GM23248 (cell line): ENCODE results near the gene RALGAPB. TPM values are rescaled to one million over a fixed set of nuclear protein-coding genes. Genes with fewer than 3 reads are reported as not detected.

Experiments
- DNase-seq: peaks from one replicate; pipeline ENCODE4 v3.0.0-alpha.2; 2015
- H2AFZ ChIP-seq: fragments of 200-600 bp; sonication (generic); 2 replicates; pipeline ENCODE4 v1.6.1; 2016; ENCODE audit warnings: antibody characterized with exemption
- H3F3A ChIP-seq: fragments of 200-600 bp; sonication (generic); 2 replicates; pipeline ENCODE4 v1.6.1; 2016; ENCODE audit warnings: mild to moderate bottlenecking, antibody characterized with exemption, mixed run types; ENCODE audit not compliant: insufficient read depth
- H3K27ac ChIP-seq: fragments of 200-600 bp; sonication (generic); 2 replicates; pipeline ENCODE4 v1.5.1; 2016; ENCODE audit warnings: mild to moderate bottlenecking
- H3K27me3 ChIP-seq: fragments of 200-600 bp; sonication (generic); replicated peaks from 2 replicates; pipeline ENCODE4 v1.6.1; 2016; ENCODE audit warnings: mild to moderate bottlenecking; ENCODE audit not compliant: insufficient read depth
- H3K36me3 ChIP-seq: fragments of 200-600 bp; sonication (generic); 2 replicates; pipeline ENCODE4 v1.6.1; 2016; ENCODE audit warnings: low read depth, mild to moderate bottlenecking
- H3K4me1 ChIP-seq: fragments of 200-600 bp; sonication (generic); 2 replicates; pipeline ENCODE4 v1.6.1; 2016; ENCODE audit warnings: mild to moderate bottlenecking; ENCODE audit not compliant: insufficient read depth
- H3K4me2 ChIP-seq: fragments of 200-600 bp; sonication (generic); one replicate; pipeline ENCODE4 v1.6.1; 2016; ENCODE audit warnings: mild to moderate bottlenecking; ENCODE audit not compliant: unreplicated experiment
- H3K4me3 ChIP-seq: fragments of 200-600 bp; sonication (generic); 2 replicates; pipeline ENCODE4 v1.5.1; 2016; ENCODE audit warnings: mild to moderate bottlenecking
- H3K79me2 ChIP-seq: fragments of 200-600 bp; sonication (generic); 2 replicates; pipeline ENCODE4 v1.6.1; 2016; ENCODE audit warnings: mild to moderate bottlenecking; ENCODE audit not compliant: insufficient read depth
- H3K9ac ChIP-seq: fragments of 200-600 bp; sonication (generic); 2 replicates; pipeline ENCODE4 v1.6.1; 2016; ENCODE audit warnings: mild to moderate bottlenecking
- H3K9me2 ChIP-seq: fragments of 200-600 bp; sonication (generic); 2 replicates; pipeline ENCODE4 v1.6.1; 2016; ENCODE audit warnings: mixed run types, mild to moderate bottlenecking, moderate library complexity; ENCODE audit not compliant: insufficient read depth
- H3K9me3 ChIP-seq: fragments of 200-600 bp; sonication (generic); one replicate; pipeline ENCODE4 v1.6.1; 2017; ENCODE audit warnings: low read depth
- H4K20me1 ChIP-seq: fragments of 200-600 bp; sonication (generic); 2 replicates; pipeline ENCODE4 v1.6.0; 2016; ENCODE audit not compliant: insufficient read depth
- EZH2 ChIP-seq: fragments of 200-600 bp; sonication (generic); IDR thresholded peaks from 2 replicates; pipeline ENCODE4 v1.6.1; 2018; ENCODE audit warnings: antibody characterized with exemption, mild to moderate bottlenecking; ENCODE audit not compliant: insufficient read depth, poor library complexity, severe bottlenecking
- EZH2phosphoT487 ChIP-seq: fragments of 200-600 bp; sonication (generic); IDR thresholded peaks from 2 replicates; pipeline ENCODE4 v1.6.1; 2018; ENCODE audit warnings: antibody characterized with exemption, moderate library complexity, mild to moderate bottlenecking, low read depth; ENCODE audit not compliant: insufficient read depth
- WGBS, 2 experiments: methylation state at CpG; one replicate each; pipeline ENCODE4 v1.1.6; 2015 to 2017; ENCODE audit warnings: low lambda C conversion rate in 2 of 2, low coverage in 1 of 2; ENCODE audit errors: missing lambda C conversion rate in 2 of 2; 5-methylcytosine and 5-hydroxymethylcytosine counted together
- in situ Hi-C: fragments of 300-500 bp; cut with MboI; formaldehyde crosslinking; loops from 2 replicates; pipeline ENCODE4 v1.15.0; 2020
- polyA plus RNA-seq: library from polyadenylated mRNA; unstranded; fragments of >200 nt; fragmentation: Nextera tagmentation; extraction: Ambion mirVana; gene quantifications from 2 replicates; pipeline ENCODE4 v1.2.1, GENCODE V29; 2016
- total RNA-seq: library from RNA; depleted of rRNA; stranded (reverse); fragments of >200 nt; shearing (Covaris generic); gene quantifications from 2 replicates; pipeline ENCODE4 v1.2.3, GENCODE V29; 2014

Gene RALGAPB
- total and polyA plus RNA-seq, 2 experiments from 2014 or later: 9.8 to 20.2 TPM

- TF ChIP-seq EZH2 (no peak), EZH2phosphoT487 (no peak)
- Histone ChIP-seq H3K4me1 (peaks cover 3% of the 10 kb centered on the region; the same call in 1 of the 2 replicates), H3K27me3 (no peaks in the 10 kb centered on the region), H3F3A (no peaks in the 10 kb centered on the region), H2AFZ (no peak overlapping the region), H3K4me3 (no peak overlapping the region), H3K27ac (no peak overlapping the region), H3K4me2 (no peak overlapping the region), H4K20me1 (no peaks in the 10 kb centered on the region), H3K9me2 (peaks cover 5% of the 10 kb centered on the region; the same call in 1 of the 2 replicates), H3K79me2 (0 out of 2 replicates have a peak, but pooled peaks cover 13% of the 10 kb centered on the region), H3K36me3 (no peaks in the 10 kb centered on the region), H3K9ac (no peak overlapping the region), H3K9me3 (no peaks in the 10 kb centered on the region)
- 56 to 57% methylated on average over 9 of the region's 9 CpGs for WGBS, 2 experiments
- DNase-seq: no peak
- in situ Hi-C loops: no loop called here
Observed at GRCh38 chr20:38441916-38442315, 30.7 kb upstream of the RALGAPB start.

- WGBS, 2 experiments: 78 to 81% methylated on average over 3 of the region's 3 CpGs
- Histone ChIP-seq H3K36me3 (no peaks in the 10 kb centered on the region), H3K9me3 (no peaks in the 10 kb centered on the region), H3F3A (no peaks in the 10 kb centered on the region), H3K4me2 (no peak overlapping the region), H3K27me3 (no peaks in the 10 kb centered on the region), H3K4me3 (no peak overlapping the region), H4K20me1 (no peaks in the 10 kb centered on the region), H3K4me1 (peaks cover 19% of the 10 kb centered on the region), H3K9me2 (peaks cover 5% of the 10 kb centered on the region; the same call in 1 of the 2 replicates), H3K9ac (no peak overlapping the region), H3K79me2 (peaks cover 26% of the 10 kb centered on the region; the same call in 1 of the 2 replicates), H3K27ac (no peak overlapping the region), H2AFZ (peak overlapping the region; percentile 93; the same call in 1 of the 2 replicates)
- no peak for DNase-seq
- in situ Hi-C loops: no loop called here
- TF ChIP-seq EZH2phosphoT487: no peak
- TF ChIP-seq EZH2: no peak
Observed at GRCh38 chr20:38445381-38445796, 27.3 kb upstream of the RALGAPB start.

GRCh38 chr20:38445901-38446425 lies 26.7 kb upstream of the RALGAPB start:
- no peak overlapping the region for H3K27ac ChIP-seq
- H3K27me3 ChIP-seq: no peaks in the 10 kb centered on the region
- TF ChIP-seq EZH2phosphoT487: no peak
- TF ChIP-seq EZH2: no peak
- H3K9me2 ChIP-seq: peaks cover 5% of the 10 kb centered on the region; the same call in 1 of the 2 replicates
- H3K4me1 ChIP-seq: peaks cover 25% of the 10 kb centered on the region
- H3K36me3 ChIP-seq: peaks cover 4% of the 10 kb centered on the region; the same call in 1 of the 2 replicates
- H3K4me3 ChIP-seq: peak overlapping the region; percentile 91
- WGBS, 2 experiments: 59 to 66% methylated on average over 6 of the region's 6 CpGs
- H3F3A ChIP-seq: 0 out of 2 replicates have a peak, but pooled peaks cover 4% of the 10 kb centered on the region
- no peaks in the 10 kb centered on the region for H4K20me1 ChIP-seq
- H3K9ac ChIP-seq: peak overlapping the region; percentile 98
- peaks cover 26% of the 10 kb centered on the region; the same call in 1 of the 2 replicates for H3K79me2 ChIP-seq
- no peaks in the 10 kb centered on the region for H3K9me3 ChIP-seq
- no peak for DNase-seq
- peak overlapping the region; percentile 93 for H2AFZ ChIP-seq
- H3K4me2 ChIP-seq: peak overlapping the region; percentile 65
- in situ Hi-C loops: no loop called here

- peaks cover 8% of the 10 kb centered on the region; the same call in 1 of the 2 replicates for H3K36me3 ChIP-seq
- 0 out of 2 replicates have a peak, but pooled peaks cover 4% of the 10 kb centered on the region for H3F3A ChIP-seq
- peaks cover 26% of the 10 kb centered on the region; the same call in 1 of the 2 replicates for H3K79me2 ChIP-seq
- no peaks in the 10 kb centered on the region for H4K20me1 ChIP-seq
- no peaks in the 10 kb centered on the region for H3K9me3 ChIP-seq
- 2% methylated on average over 48 to 56 of the region's 56 CpGs for WGBS, 2 experiments
- H3K27ac ChIP-seq: peak overlapping the region; percentile 54
- no peaks in the 10 kb centered on the region for H3K27me3 ChIP-seq
- H3K4me1 ChIP-seq: peaks cover 29% of the 10 kb centered on the region
- in situ Hi-C loops: no loop called here
- H3K9ac ChIP-seq: peak overlapping the region; percentile 98
- peak; percentile 93 for DNase-seq
- peak overlapping the region; percentile 91 for H3K4me3 ChIP-seq
- peak overlapping the region; percentile 95 for H3K4me2 ChIP-seq
- TF ChIP-seq EZH2: no peak
- TF ChIP-seq EZH2phosphoT487: no peak
- peak overlapping the region; percentile 93 for H2AFZ ChIP-seq
- peaks cover 5% of the 10 kb centered on the region; the same call in 1 of the 2 replicates for H3K9me2 ChIP-seq
Observed at GRCh38 chr20:38446441-38447209, 26.0 kb upstream of the RALGAPB start.
